BLaER1 treated with 17β-estradiol and CSF1 and Interleukin-3, amounts not matched to agents 10 nM and 100 nM (cell line): Measurements from ENCODE around the gene FSD1L.

Source experiments
- H3K27ac ChIP-seq, 11 experiments: shearing (Covaris generic); formaldehyde crosslinking; 2 replicates each; pipeline ENCODE4 v1.8.1; 2022
- H3K27me3 ChIP-seq, 11 experiments: shearing (Covaris generic); formaldehyde crosslinking; 2 replicates each; pipeline ENCODE4 v1.8.1; 2022
- H3K36me3 ChIP-seq, 11 experiments: shearing (Covaris generic); formaldehyde crosslinking; 2 replicates each; pipeline ENCODE4 v1.8.1; 2022
- H3K4me1 ChIP-seq, 10 experiments: shearing (Covaris generic); formaldehyde crosslinking; 2 replicates each; pipeline ENCODE4 v1.8.1; 2022
- H3K4me2 ChIP-seq, 11 experiments: shearing (Covaris generic); formaldehyde crosslinking; 2 replicates each; pipeline ENCODE4 v1.8.1; 2022
- H3K4me3 ChIP-seq, 10 experiments: shearing (Covaris generic); formaldehyde crosslinking; 2 replicates each; pipeline ENCODE4 v1.8.1; 2022
- H3K9ac ChIP-seq, 11 experiments: shearing (Covaris generic); formaldehyde crosslinking; 2 replicates each; pipeline ENCODE4 v1.8.1; 2022
- H3K9me3 ChIP-seq, 11 experiments: shearing (Covaris generic); formaldehyde crosslinking; replicated peaks in 1 of 11; 2 replicates each; pipeline ENCODE4 v1.8.1; 2022
- H4K20me1 ChIP-seq, 11 experiments: shearing (Covaris generic); formaldehyde crosslinking; 2 replicates each; pipeline ENCODE4 v1.8.1; 2022
- Cebpa-rat ChIP-seq, 11 experiments: shearing (Covaris generic); IDR thresholded peaks; 2 replicates each; pipeline ENCODE4 v1.8.1; 2022

The FSD1L gene

GRCh38 chr9:105458404-105458803, 10.6 kb downstream of the FSD1L start:
- Histone ChIP-seq H3K36me3 (peaks cover 13 to 35% (median 16%) of the 10 kb centered on the region in 11 experiments), H3K9me3 (peaks cover 24 to 38% (median 29%) of the 10 kb centered on the region in 11 experiments), H3K27ac (no peak overlapping the region), H3K4me2 (peak overlapping the region in 1 of 11 experiments; percentile 29; a peak in 1 of 22 replicates), H3K27me3 (no peaks in the 10 kb centered on the region), H3K4me3 (peak overlapping the region in 3 of 10 experiments; percentile 3 to 26 (median 20); a peak in 2 of 20 replicates), H4K20me1 (peaks cover 0 to 66% (median 0%) of the 10 kb centered on the region in 11 experiments; a peak in 6 of 22 replicates), H3K9ac (no peak overlapping the region), H3K4me1 (peaks cover 0 to 23% (median 0%) of the 10 kb centered on the region in 10 experiments; a peak in 4 of 20 replicates)
- TF ChIP-seq Cebpa-rat (IDR thresholded peaks at IDR 0.05), result no peak

- no peaks in the 10 kb centered on the region for H3K27me3 ChIP-seq
- H3K4me1 ChIP-seq, result peaks cover 0 to 23% (median 0%) of the 10 kb centered on the region in 10 experiments; a peak in 4 of 20 replicates
- H4K20me1 ChIP-seq, result peaks cover 0 to 64% (median 0%) of the 10 kb centered on the region in 11 experiments; a peak in 6 of 22 replicates
- no peak overlapping the region for H3K4me3 ChIP-seq
- no peak overlapping the region for H3K27ac ChIP-seq
- peaks cover 24 to 38% (median 29%) of the 10 kb centered on the region in 11 experiments for H3K9me3 ChIP-seq
- peak overlapping the region in 1 of 11 experiments; percentile 29; a peak in 2 of 22 replicates for H3K4me2 ChIP-seq
- H3K36me3 ChIP-seq, result peaks cover 15 to 39% (median 19%) of the 10 kb centered on the region in 11 experiments
- no peak overlapping the region for H3K9ac ChIP-seq
- TF ChIP-seq Cebpa-rat (IDR thresholded peaks at IDR 0.05), result no peak
Measured at GRCh38 chr9:105459336-105459735, 11.5 kb downstream of the FSD1L start.

DNA sequence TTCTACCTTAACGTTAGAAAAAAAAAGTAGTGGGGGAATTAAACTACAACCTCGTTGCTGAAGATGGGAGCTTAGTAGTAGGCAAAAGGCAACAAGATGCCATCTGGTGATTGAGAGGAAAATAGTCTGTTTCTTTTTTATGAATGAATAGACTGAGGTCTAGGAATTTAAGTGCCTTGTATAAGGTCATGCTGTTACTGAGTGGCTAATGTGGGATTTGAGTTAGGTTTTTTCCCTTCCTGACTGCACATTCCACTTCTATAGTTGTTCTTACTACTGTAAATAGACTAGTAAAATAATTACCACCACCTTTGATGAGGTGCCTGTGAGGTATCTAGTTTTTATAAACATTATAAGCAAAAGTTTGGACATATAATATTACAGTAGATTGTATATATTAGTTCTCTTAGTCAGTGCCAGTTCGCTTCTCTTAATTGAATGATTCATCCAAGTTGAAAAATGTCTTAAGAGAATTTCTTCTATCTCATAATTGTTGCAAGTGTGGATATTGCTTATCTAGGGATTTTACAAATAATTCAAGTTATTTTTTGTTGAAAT, 19.1 kb downstream of the FSD1L start:
- no peak for TF ChIP-seq Cebpa-rat (IDR thresholded peaks at IDR 0.05)
- Histone ChIP-seq H3K27ac (no peak overlapping the region), H3K27me3 (no peaks in the 10 kb centered on the region), H3K9ac (no peak overlapping the region), H3K9me3 (peaks cover 0 to 23% (median 4%) of the 10 kb centered on the region in 11 experiments; a peak in 4 of 22 replicates), H3K4me1 (no peaks in the 10 kb centered on the region), H3K4me3 (no peak overlapping the region), H3K36me3 (peaks cover 32 to 77% (median 51%) of the 10 kb centered on the region in 11 experiments), H3K4me2 (no peak overlapping the region), H4K20me1 (0 out of 22 replicates have a peak, but pooled peaks cover 0 to 3% (median 0%) of the 10 kb centered on the region in 11 experiments)

DNA sequence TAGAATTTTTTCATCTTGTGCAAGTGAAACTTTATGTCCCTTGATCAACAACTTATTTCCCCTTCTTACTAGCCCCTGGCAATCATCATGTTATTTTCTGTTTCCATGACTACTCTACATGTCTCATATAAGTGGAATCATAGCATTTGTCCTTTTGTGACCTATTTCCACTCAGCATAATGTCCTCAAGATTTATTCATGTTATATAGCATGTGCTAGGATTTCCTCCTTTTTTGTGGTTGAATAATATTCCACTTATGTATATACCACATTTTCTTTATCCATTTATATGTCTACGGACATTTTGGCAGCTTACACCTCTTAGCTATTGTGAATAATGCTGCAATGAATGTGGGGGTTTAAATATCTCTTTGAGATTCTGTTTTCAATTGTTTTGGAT, 21.0 kb downstream of the FSD1L start:
- TF ChIP-seq Cebpa-rat (IDR thresholded peaks at IDR 0.05), result no peak
- no peaks in the 10 kb centered on the region for H3K27me3 ChIP-seq
- no peak overlapping the region for H3K27ac ChIP-seq
- no peak overlapping the region for H3K9ac ChIP-seq
- no peak overlapping the region for H3K4me3 ChIP-seq
- H3K4me1 ChIP-seq, result no peaks in the 10 kb centered on the region
- H3K36me3 ChIP-seq, result peaks cover 35 to 94% (median 51%) of the 10 kb centered on the region in 11 experiments
- H4K20me1 ChIP-seq, result peaks cover 0 to 4% (median 0%) of the 10 kb centered on the region in 11 experiments; a peak in 2 of 22 replicates
- H3K9me3 ChIP-seq, result peaks cover 0 to 23% (median 4%) of the 10 kb centered on the region in 11 experiments; a peak in 4 of 22 replicates
- no peak overlapping the region for H3K4me2 ChIP-seq

- Histone ChIP-seq H3K4me1 (no peaks in the 10 kb centered on the region), H3K4me2 (no peak overlapping the region), H3K9me3 (peaks cover 0 to 15% (median 4%) of the 10 kb centered on the region in 11 experiments; a peak in 4 of 22 replicates), H3K36me3 (peaks cover 13 to 58% (median 29%) of the 10 kb centered on the region in 11 experiments; a peak in 21 of 22 replicates), H4K20me1 (peaks cover 0 to 5% (median 0%) of the 10 kb centered on the region in 11 experiments; a peak in 2 of 22 replicates), H3K27ac (no peak overlapping the region), H3K27me3 (no peaks in the 10 kb centered on the region), H3K4me3 (no peak overlapping the region), H3K9ac (no peak overlapping the region)
- TF ChIP-seq Cebpa-rat (IDR thresholded peaks at IDR 0.05), result no peak
Measured at GRCh38 chr9:105473221-105473620, 25.4 kb downstream of the FSD1L start.

GRCh38 chr9:105475302-105475701, 27.5 kb downstream of the FSD1L start:
- Histone ChIP-seq H3K4me2 (no peak overlapping the region), H3K9me3 (no peaks in the 10 kb centered on the region), H3K27me3 (no peaks in the 10 kb centered on the region), H3K9ac (no peak overlapping the region), H3K4me1 (peaks cover 0 to 4% (median 0%) of the 10 kb centered on the region in 10 experiments; a peak in 6 of 20 replicates), H3K4me3 (no peak overlapping the region), H3K36me3 (peaks cover 0 to 45% (median 11%) of the 10 kb centered on the region in 11 experiments; a peak in 14 of 22 replicates), H3K27ac (no peak overlapping the region), H4K20me1 (peaks cover 0 to 5% (median 0%) of the 10 kb centered on the region in 11 experiments; a peak in 2 of 22 replicates)
- no peak for TF ChIP-seq Cebpa-rat (IDR thresholded peaks at IDR 0.05)

GRCh38 chr9:105479846-105480245, 32.0 kb downstream of the FSD1L start:
- Histone ChIP-seq H3K27ac (no peak overlapping the region), H3K4me2 (no peak overlapping the region; a peak in 1 of 22 replicates), H3K27me3 (no peaks in the 10 kb centered on the region), H3K4me3 (no peak overlapping the region), H3K36me3 (peaks cover 0 to 13% (median 0%) of the 10 kb centered on the region in 11 experiments; a peak in 4 of 22 replicates), H3K9ac (no peak overlapping the region), H4K20me1 (peaks cover 0 to 5% (median 0%) of the 10 kb centered on the region in 11 experiments; a peak in 2 of 22 replicates), H3K9me3 (no peaks in the 10 kb centered on the region), H3K4me1 (peaks cover 0 to 14% (median 0%) of the 10 kb centered on the region in 10 experiments; a peak in 7 of 20 replicates)
- no peak for TF ChIP-seq Cebpa-rat (IDR thresholded peaks at IDR 0.05)

GRCh38 chr9:105483618-105484017, 35.8 kb downstream of the FSD1L start:
- Histone ChIP-seq H3K27ac (no peak overlapping the region), H3K9ac (no peak overlapping the region), H3K27me3 (no peaks in the 10 kb centered on the region), H3K36me3 (peaks cover 0 to 46% (median 11%) of the 10 kb centered on the region in 11 experiments; a peak in 12 of 22 replicates), H3K4me1 (peaks cover 0 to 14% (median 0%) of the 10 kb centered on the region in 10 experiments; a peak in 7 of 20 replicates), H3K4me2 (no peak overlapping the region), H4K20me1 (no peaks in the 10 kb centered on the region; a peak in 1 of 22 replicates), H3K9me3 (no peaks in the 10 kb centered on the region), H3K4me3 (no peak overlapping the region)
- TF ChIP-seq Cebpa-rat (IDR thresholded peaks at IDR 0.05), result no peak

DNA sequence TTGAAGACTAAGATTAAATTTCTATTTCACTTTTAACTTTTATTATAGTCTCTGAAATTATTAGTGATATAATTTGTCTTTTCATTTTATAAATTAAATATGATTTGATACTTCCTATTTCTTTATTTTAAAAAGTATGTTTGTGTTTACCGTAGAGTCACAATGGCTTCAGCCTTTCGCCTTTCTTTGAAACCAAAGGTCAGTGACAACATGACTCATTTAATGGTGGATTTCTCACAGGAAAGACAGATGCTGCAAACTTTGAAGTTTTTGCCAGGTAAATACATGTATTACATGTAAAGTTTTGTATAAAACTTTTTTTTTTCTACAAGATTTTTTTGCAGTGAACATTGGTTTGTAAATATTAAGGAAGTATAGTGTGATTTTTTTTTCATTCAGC, 36.4 kb downstream of the FSD1L start:
- Histone ChIP-seq H3K4me1 (peaks cover 0 to 14% (median 0%) of the 10 kb centered on the region in 10 experiments; a peak in 7 of 20 replicates), H3K36me3 (peaks cover 0 to 46% (median 11%) of the 10 kb centered on the region in 11 experiments; a peak in 12 of 22 replicates), H3K4me3 (no peak overlapping the region), H4K20me1 (no peaks in the 10 kb centered on the region; a peak in 1 of 22 replicates), H3K9me3 (no peaks in the 10 kb centered on the region), H3K4me2 (no peak overlapping the region), H3K27ac (no peak overlapping the region), H3K9ac (no peak overlapping the region), H3K27me3 (no peaks in the 10 kb centered on the region)
- no peak for TF ChIP-seq Cebpa-rat (IDR thresholded peaks at IDR 0.05)
